ENCODE measurements around the gene UBE2U.
"Not testable (repeated sequence)": the region's sequence is repeated elsewhere in the genome, so short reads cannot be mapped to it uniquely, and the experiment has no call there.

Gene UBE2U

GRCh38 chr1:64235181-64235580 is 31.8 kb downstream of the UBE2U start:
- TF ChIP-seq, protein P1, sequence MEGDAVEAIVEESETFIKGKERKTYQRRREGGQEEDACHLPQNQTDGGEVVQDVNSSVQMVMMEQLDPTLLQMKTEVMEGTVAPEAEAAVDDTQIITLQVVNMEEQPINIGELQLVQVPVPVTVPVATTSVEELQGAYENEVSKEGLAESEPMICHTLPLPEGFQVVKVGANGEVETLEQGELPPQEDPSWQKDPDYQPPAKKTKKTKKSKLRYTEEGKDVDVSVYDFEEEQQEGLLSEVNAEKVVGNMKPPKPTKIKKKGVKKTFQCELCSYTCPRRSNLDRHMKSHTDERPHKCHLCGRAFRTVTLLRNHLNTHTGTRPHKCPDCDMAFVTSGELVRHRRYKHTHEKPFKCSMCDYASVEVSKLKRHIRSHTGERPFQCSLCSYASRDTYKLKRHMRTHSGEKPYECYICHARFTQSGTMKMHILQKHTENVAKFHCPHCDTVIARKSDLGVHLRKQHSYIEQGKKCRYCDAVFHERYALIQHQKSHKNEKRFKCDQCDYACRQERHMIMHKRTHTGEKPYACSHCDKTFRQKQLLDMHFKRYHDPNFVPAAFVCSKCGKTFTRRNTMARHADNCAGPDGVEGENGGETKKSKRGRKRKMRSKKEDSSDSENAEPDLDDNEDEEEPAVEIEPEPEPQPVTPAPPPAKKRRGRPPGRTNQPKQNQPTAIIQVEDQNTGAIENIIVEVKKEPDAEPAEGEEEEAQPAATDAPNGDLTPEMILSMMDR (IDR thresholded peaks at IDR 0.05; ENCODE audit: insufficient read depth, low read length, poor library complexity, severe bottlenecking) = no peak
- no peak for TF ChIP-seq EZH2phosphoT487 (conservative IDR thresholded peaks at IDR 0.05; ENCODE audit: low read length)
- Histone ChIP-seq H3K4me2 (ENCODE audit: low read depth, low read length, poor library complexity, severe bottlenecking) (no peak overlapping the region), H3K9me2 (replicated peaks; ENCODE audit: insufficient read depth, low read length) (no peaks in the 10 kb centered on the region; the same call in 1 of the 2 replicates), H3K9ac (ENCODE audit: low read length) (no peak overlapping the region), H4K20me1 (ENCODE audit: low read depth, low read length) (no peaks in the 10 kb centered on the region), H3F3A (ENCODE audit: insufficient read depth) (no peaks in the 10 kb centered on the region), H3K36me3 (ENCODE audit: low read length) (no peaks in the 10 kb centered on the region), H3K79me2 (ENCODE audit: insufficient read depth, low read length) (no peaks in the 10 kb centered on the region), H3K9me3 (ENCODE audit: insufficient read depth, low read length) (no peaks in the 10 kb centered on the region), H3K27ac (ENCODE audit: low read depth, low read length) (no peak overlapping the region), H3K27me3 (ENCODE audit: low read length) (no peaks in the 10 kb centered on the region), H2AFZ (ENCODE audit: low read depth, low read length, severe bottlenecking) (no peak overlapping the region), H3K4me3 (ENCODE audit: insufficient read depth, low read length, poor library complexity, severe bottlenecking) (no peak overlapping the region)

- Histone ChIP-seq H4K20me1 (ENCODE audit: low read depth, low read length) (no peaks in the 10 kb centered on the region), H3K9me2 (replicated peaks; ENCODE audit: insufficient read depth, low read length) (no peaks in the 10 kb centered on the region; the same call in 1 of the 2 replicates), H3K9me3 (ENCODE audit: insufficient read depth, low read length) (no peaks in the 10 kb centered on the region), H3K79me2 (ENCODE audit: insufficient read depth, low read length) (no peaks in the 10 kb centered on the region), H2AFZ (ENCODE audit: low read depth, low read length, severe bottlenecking) (no peak overlapping the region), H3K27me3 (ENCODE audit: low read length) (no peaks in the 10 kb centered on the region), H3K36me3 (ENCODE audit: low read length) (no peaks in the 10 kb centered on the region), H3F3A (ENCODE audit: insufficient read depth) (no peaks in the 10 kb centered on the region), H3K4me2 (ENCODE audit: low read depth, low read length, poor library complexity, severe bottlenecking) (no peak overlapping the region), H3K4me3 (ENCODE audit: insufficient read depth, low read length, poor library complexity, severe bottlenecking) (no peak overlapping the region), H3K27ac (ENCODE audit: low read depth, low read length) (no peak overlapping the region), H3K9ac (ENCODE audit: low read length) (no peak overlapping the region)
- TF ChIP-seq EZH2phosphoT487 (conservative IDR thresholded peaks at IDR 0.05; ENCODE audit: low read length) = no peak
- TF ChIP-seq, protein P1 (IDR thresholded peaks at IDR 0.05; ENCODE audit: insufficient read depth, low read length, poor library complexity, severe bottlenecking) = no peak
Observed at GRCh38 chr1:64235910-64236309, 32.5 kb downstream of the UBE2U start.

- no peaks in the 10 kb centered on the region for H3K9me3 ChIP-seq (ENCODE audit: insufficient read depth, low read length)
- H3K4me3 ChIP-seq (ENCODE audit: insufficient read depth, low read length, poor library complexity, severe bottlenecking) = no peak overlapping the region
- H3F3A ChIP-seq (ENCODE audit: insufficient read depth) = no peaks in the 10 kb centered on the region
- TF ChIP-seq, protein P1 (IDR thresholded peaks at IDR 0.05; ENCODE audit: insufficient read depth, low read length, poor library complexity, severe bottlenecking) = no peak
- TF ChIP-seq EZH2phosphoT487 (conservative IDR thresholded peaks at IDR 0.05; ENCODE audit: low read length) = no peak
- no peak overlapping the region for H3K9ac ChIP-seq (ENCODE audit: low read length)
- H3K36me3 ChIP-seq (ENCODE audit: low read length) = no peaks in the 10 kb centered on the region
- H3K79me2 ChIP-seq (ENCODE audit: insufficient read depth, low read length) = no peaks in the 10 kb centered on the region
- no peak overlapping the region for H2AFZ ChIP-seq (ENCODE audit: low read depth, low read length, severe bottlenecking)
- no peak overlapping the region for H3K27ac ChIP-seq (ENCODE audit: low read depth, low read length)
- H3K27me3 ChIP-seq (ENCODE audit: low read length) = no peaks in the 10 kb centered on the region
- H4K20me1 ChIP-seq (ENCODE audit: low read depth, low read length) = no peaks in the 10 kb centered on the region
- H3K9me2 ChIP-seq (replicated peaks; ENCODE audit: insufficient read depth, low read length) = no peaks in the 10 kb centered on the region; the same call in 1 of the 2 replicates
- H3K4me2 ChIP-seq (ENCODE audit: low read depth, low read length, poor library complexity, severe bottlenecking) = no peak overlapping the region
Observed at GRCh38 chr1:64236541-64236954, 33.1 kb downstream of the UBE2U start.

GRCh38 chr1:64239519-64239918 is 36.1 kb downstream of the UBE2U start:
- H3K4me2 ChIP-seq (ENCODE audit: low read depth, low read length, poor library complexity, severe bottlenecking); H3K27me3 ChIP-seq (ENCODE audit: low read length); H3K36me3 ChIP-seq (ENCODE audit: low read length); H3F3A ChIP-seq (ENCODE audit: insufficient read depth); H4K20me1 ChIP-seq (ENCODE audit: low read depth, low read length); H3K27ac ChIP-seq (ENCODE audit: low read depth, low read length); H3K9me3 ChIP-seq (ENCODE audit: insufficient read depth, low read length); H3K9me2 ChIP-seq (replicated peaks; ENCODE audit: insufficient read depth, low read length); H3K4me3 ChIP-seq (ENCODE audit: insufficient read depth, low read length, poor library complexity, severe bottlenecking); H3K9ac ChIP-seq (ENCODE audit: low read length); H3K79me2 ChIP-seq (ENCODE audit: insufficient read depth, low read length); H2AFZ ChIP-seq (ENCODE audit: low read depth, low read length, severe bottlenecking): not testable (repeated sequence)
